IMR-90 (cell line): ENCODE data around the gene PTPRG. TPM values are rescaled to one million over a fixed set of nuclear protein-coding genes. Genes with fewer than 3 reads are reported as not detected.

ENCODE experiments used
- ATAC-seq: fragments of 200-7000 bp; cut with Tn5 transposase; 2 replicates; pipeline ENCODE4 v1.9.1; 2020; ENCODE audit warnings: low read depth, mild to moderate bottlenecking, moderate library complexity
- BruUV-seq: library from RNA; stranded (reverse); fragments of 400-500 nt; replicated peaks from 2 replicates; lab custom pipeline; 2021; lab: Mats Ljungman, UMichigan
- CTCF ChIA-PET: fragments of 300-600 bp; formaldehyde crosslinking; extraction: SDS; loops from one replicate; lab custom pipeline; 2021; ENCODE audit warnings: antibody characterized with exemption; lab: Yijun Ruan, JAX
- POLR2A ChIA-PET: fragments of 300-600 bp; sonication (Branson Sonifier 250); formaldehyde crosslinking; loops from one replicate; lab custom pipeline; 2022; ENCODE audit warnings: antibody characterized with exemption; ENCODE audit not compliant: unreplicated experiment; lab: Charles Lee
- DNase-seq: peaks from one replicate; pipeline ENCODE4 v3.0.0; 2013
- H2AFZ ChIP-seq: replicated peaks from 2 replicates; pipeline ENCODE3; 2013; ENCODE audit warnings: low read length, mild to moderate bottlenecking; ENCODE audit not compliant: poor library complexity
- H2AK5ac ChIP-seq: 2 replicates; pipeline ENCODE4 v1.6.1; 2013; ENCODE audit warnings: low read depth, low read length, inconsistent platforms
- H2AK9ac ChIP-seq: replicated peaks from 2 replicates; pipeline ENCODE3; 2013; ENCODE audit warnings: mild to moderate bottlenecking, low read depth, low read length, moderate library complexity; ENCODE audit not compliant: poor library complexity
- H2BK120ac ChIP-seq: 2 replicates; pipeline ENCODE4 v1.6.1; 2013; ENCODE audit warnings: low read depth, low read length, inconsistent platforms
- H2BK15ac ChIP-seq: 3 replicates; pipeline ENCODE4 v1.6.1; 2013; ENCODE audit warnings: low read depth, low read length, inconsistent platforms
- H2BK20ac ChIP-seq: 2 replicates; pipeline ENCODE4 v1.6.1; 2013; ENCODE audit warnings: low read depth, mild to moderate bottlenecking, inconsistent platforms, low read length, moderate library complexity
- H2BK5ac ChIP-seq: 2 replicates; pipeline ENCODE4 v1.6.1; 2013; ENCODE audit warnings: mild to moderate bottlenecking, low read depth, low read length, inconsistent platforms; ENCODE audit not compliant: poor library complexity, severe bottlenecking
- H3K14ac ChIP-seq: replicated peaks from 2 replicates; pipeline ENCODE4 v1.6.1; 2013; ENCODE audit warnings: low read depth, low read length, inconsistent platforms
- H3K18ac ChIP-seq: 2 replicates; pipeline ENCODE4 v1.6.1; 2013; ENCODE audit warnings: low read depth, low read length, control low read depth
- H3K23ac ChIP-seq: 2 replicates; pipeline ENCODE4 v1.6.1; 2013; ENCODE audit warnings: low read depth, low read length, inconsistent platforms
- H3K27ac ChIP-seq: 2 replicates; pipeline ENCODE4 v1.5.1; 2013; ENCODE audit warnings: mild to moderate bottlenecking, control low read depth, low read length; ENCODE audit not compliant: insufficient read depth
- H3K27me3 ChIP-seq: 2 replicates; pipeline ENCODE4 v1.6.1; 2013; ENCODE audit warnings: low read length; ENCODE audit not compliant: control insufficient read depth, insufficient read depth
- H3K36me3 ChIP-seq: 2 replicates; pipeline ENCODE4 v1.6.1; 2013; ENCODE audit warnings: low read length, mixed read lengths; ENCODE audit not compliant: control insufficient read depth, insufficient read depth
- H3K4ac ChIP-seq: 2 replicates; pipeline ENCODE4 v1.6.1; 2013; ENCODE audit warnings: low read depth, low read length, inconsistent platforms
- H3K4me1 ChIP-seq: 2 replicates; pipeline ENCODE4 v1.6.1; 2013; ENCODE audit warnings: low read length, mixed read lengths; ENCODE audit not compliant: control insufficient read depth, insufficient read depth
- H3K4me2 ChIP-seq: 2 replicates; pipeline ENCODE4 v1.6.1; 2013; ENCODE audit warnings: low read depth, mild to moderate bottlenecking, control low read depth, low read length, moderate library complexity
- H3K4me3 ChIP-seq: 2 replicates; pipeline ENCODE4 v1.5.1; 2013; ENCODE audit warnings: low read depth, mild to moderate bottlenecking, control low read depth, low read length, moderate library complexity; ENCODE audit not compliant: insufficient read depth
- H3K56ac ChIP-seq: 2 replicates; pipeline ENCODE4 v1.6.1; 2013; ENCODE audit warnings: low read length, inconsistent platforms; ENCODE audit not compliant: insufficient read depth; ENCODE audit errors: extremely low read depth
- H3K79me1 ChIP-seq, 2 experiments: 2 replicates each; pipeline ENCODE4 v1.6.1; 2013; ENCODE audit warnings: low read length in 2 of 2, inconsistent platforms in 1 of 2, low read depth in 1 of 2
- H3K9ac ChIP-seq: 2 replicates; pipeline ENCODE4 v1.6.1; 2013; ENCODE audit warnings: low read depth, low read length, control low read depth
- H3K9me1 ChIP-seq: 2 replicates; pipeline ENCODE4 v1.6.1; 2013; ENCODE audit warnings: low read length, inconsistent platforms; ENCODE audit not compliant: insufficient read depth
- H3K9me3 ChIP-seq: 2 replicates; pipeline ENCODE4 v1.6.1; 2013; ENCODE audit warnings: low read length; ENCODE audit not compliant: control insufficient read depth, insufficient read depth
- H4K20me1 ChIP-seq: 2 replicates; pipeline ENCODE4 v1.6.1; 2013; ENCODE audit warnings: low read length, inconsistent platforms; ENCODE audit not compliant: insufficient read depth
- H4K5ac ChIP-seq: 2 replicates; pipeline ENCODE4 v1.6.1; 2013; ENCODE audit warnings: mild to moderate bottlenecking, low read depth, low read length, control low read depth
- H4K8ac ChIP-seq, 2 experiments: 2 replicates each; pipeline ENCODE4 v1.6.1; 2013; ENCODE audit warnings: low read depth in 2 of 2, low read length in 2 of 2, control low read depth in 1 of 2, inconsistent platforms in 1 of 2
- H4K91ac ChIP-seq: 2 replicates; pipeline ENCODE4 v1.6.1; 2013; ENCODE audit warnings: low read depth, low read length, inconsistent platforms; ENCODE audit not compliant: insufficient read depth
- BHLHE40 ChIP-seq: fragments of 150-350 bp; IDR thresholded peaks from 2 replicates; pipeline ENCODE4 v1.6.1; 2016; ENCODE audit warnings: mild to moderate bottlenecking, low read depth, low read length
- CEBPB ChIP-seq: IDR thresholded peaks from 2 replicates; pipeline ENCODE4 v1.6.1; 2012; ENCODE audit warnings: low read depth, low read length, improper control_type of control experiment
- CHD1 ChIP-seq: IDR thresholded peaks from 2 replicates; pipeline ENCODE4 v1.6.1; 2012; ENCODE audit warnings: low read depth, low read length, improper control_type of control experiment
- CTCF ChIP-seq: conservative IDR thresholded peaks from 2 replicates; pipeline ENCODE4 v1.5.1; 2012; ENCODE audit warnings: mild to moderate bottlenecking, low read depth, low read length, improper control_type of control experiment
- ELK1 ChIP-seq: fragments of 150-350 bp; IDR thresholded peaks from 2 replicates; pipeline ENCODE4 v1.6.1; 2016; ENCODE audit warnings: low read depth, mild to moderate bottlenecking, low read length, moderate library complexity, borderline replicate concordance
- FOS ChIP-seq: fragments of 150-350 bp; IDR thresholded peaks from 2 replicates; pipeline ENCODE4 v1.6.1; 2016; ENCODE audit warnings: low read depth, low read length
- MAFK ChIP-seq: IDR thresholded peaks from 2 replicates; pipeline ENCODE4 v1.6.1; 2012; ENCODE audit warnings: low read depth, low read length, improper control_type of control experiment
- MAZ ChIP-seq: IDR thresholded peaks from 2 replicates; pipeline ENCODE4 v1.6.1; 2012; ENCODE audit warnings: low read depth, mild to moderate bottlenecking, low read length, improper control_type of control experiment, moderate library complexity, borderline replicate concordance
- MXI1 ChIP-seq: IDR thresholded peaks from 2 replicates; pipeline ENCODE4 v1.6.1; 2012; ENCODE audit warnings: low read depth, mild to moderate bottlenecking, low read length, moderate library complexity, borderline replicate concordance
- NFE2L2 ChIP-seq: fragments of 150-350 bp; IDR thresholded peaks from 2 replicates; pipeline ENCODE4 v1.6.1; 2016; ENCODE audit warnings: low read depth, mild to moderate bottlenecking, low read length
- POLR2A ChIP-seq: IDR thresholded peaks from 2 replicates; pipeline ENCODE4 v1.6.1; 2012; ENCODE audit warnings: mild to moderate bottlenecking, low read depth, low read length
- RAD21 ChIP-seq: IDR thresholded peaks from 2 replicates; pipeline ENCODE4 v1.6.1; 2012; ENCODE audit warnings: low read length, improper control_type of control experiment
- RCOR1 ChIP-seq: IDR thresholded peaks from 2 replicates; pipeline ENCODE4 v1.6.1; 2012; ENCODE audit warnings: mild to moderate bottlenecking, low read length, improper control_type of control experiment; ENCODE audit not compliant: insufficient replicate concordance
- RFX5 ChIP-seq: IDR thresholded peaks from 2 replicates; pipeline ENCODE4 v1.8.0; 2012; ENCODE audit warnings: low read depth, mild to moderate bottlenecking, low read length, moderate library complexity
- SMC3 ChIP-seq: fragments of 150-350 bp; IDR thresholded peaks from 2 replicates; pipeline ENCODE4 v1.6.1; 2016; ENCODE audit warnings: low read depth, mild to moderate bottlenecking, antibody characterized with exemption, low read length, moderate library complexity
- USF2 ChIP-seq: fragments of 150-350 bp; IDR thresholded peaks from 2 replicates; pipeline ENCODE4 v1.6.1; 2017; ENCODE audit warnings: mild to moderate bottlenecking, antibody characterized with exemption, low read length, low read depth
- WGBS, 2 experiments: methylation state at CpG; one replicate each; pipeline versions ENCODE4 v1.1.5 to v1.1.7; 2013; ENCODE audit warnings: missing lambda C conversion rate in 2 of 2; ENCODE audit not compliant: insufficient read length in 1 of 2; ENCODE audit errors: extremely low coverage in 2 of 2; 5-methylcytosine and 5-hydroxymethylcytosine counted together
- dilution Hi-C: fragments of 300-500 bp; cut with HindIII; formaldehyde crosslinking; loops from one replicate; pipeline ENCODE4 v1.14.3; 2018; ENCODE audit warnings: low sequenced_read_pairs; ENCODE audit not compliant: unreplicated experiment
- in situ Hi-C: fragments of 300-500 bp; cut with MboI; formaldehyde crosslinking; loops from 3 replicates; pipeline ENCODE4 v1.14.3; 2019; ENCODE audit warnings: low sequenced_read_pairs, inconsistent platforms, mixed read lengths
- intact Hi-C: fragments of 100-400 bp; cut with micrococcal nuclease; formaldehyde crosslinking; loops from 2 replicates; pipeline ENCODE4 v1.10.0; 2022
- polyA plus RNA-seq, 3 experiments: library from polyadenylated mRNA; depleted of rRNA; stranded (reverse); fragments of >200 nt; gene quantifications; 2 replicates each; pipeline ENCODE4 v1.2.3, GENCODE V29; 2012; ENCODE audit warnings: low replicate concordance in 1 of 3
- total RNA-seq: library from RNA; depleted of rRNA; stranded (reverse); fragments of >200 nt; gene quantifications from 2 replicates; pipeline ENCODE4 v1.2.3, GENCODE V29; 2012

Gene PTPRG
- total and polyA plus RNA-seq, 2 of the 4 experiments (the other 2 are of a cell fraction): 7.7 to 31.0 TPM

GRCh38 chr3:61665121-61665520 lies 103.8 kb downstream of the PTPRG start:
- DNase-seq (no peak), ATAC-seq (no peak)
- Histone ChIP-seq H3K9me1 (peaks cover 15% of the 10 kb centered on the region), H3K27ac (no peak overlapping the region), H2AK5ac (no peak overlapping the region), H2AFZ (no peak overlapping the region), H3K56ac (no peak overlapping the region), H2BK15ac (peak overlapping the region; percentile 36; the same call in 1 of the 3 replicates), H2AK9ac (no peak overlapping the region), H3K79me1 (peaks cover 19 to 67% of the 10 kb centered on the region in 2 experiments), H4K8ac (peak overlapping the region in 1 of 2 experiments; percentile 19; a peak in 1 of 4 replicates), H2BK120ac (peak overlapping the region; percentile 65), H3K18ac (no peak overlapping the region), H2BK5ac (no peak overlapping the region), H4K20me1 (peaks cover 10% of the 10 kb centered on the region; the same call in 1 of the 2 replicates), H3K36me3 (no peaks in the 10 kb centered on the region), H3K27me3 (no peaks in the 10 kb centered on the region), H3K9me3 (no peaks in the 10 kb centered on the region), H3K9ac (no peak overlapping the region), H3K4me1 (peaks cover 8% of the 10 kb centered on the region; the same call in 1 of the 2 replicates), H3K4me3 (no peak overlapping the region), H4K5ac (no peak overlapping the region), H4K91ac (peak overlapping the region; percentile 22; the same call in 1 of the 2 replicates), H3K23ac (no peak overlapping the region), H3K14ac (no peak overlapping the region; the same call in 1 of the 2 replicates), H3K4me2 (no peak overlapping the region), H3K4ac (peak overlapping the region; percentile 15; the same call in 1 of the 2 replicates), H2BK20ac (peak overlapping the region; percentile 62; the same call in 1 of the 2 replicates)
- dilution Hi-C loops: no loop called here
- in situ Hi-C loops: no loop called here
- CTCF ChIA-PET: no interaction called here
- BruUV-seq: no TSS peak
- no peak for TF ChIP-seq CHD1
- no peak for TF ChIP-seq MAFK
- no peak for TF ChIP-seq ELK1
- no peak for TF ChIP-seq USF2
- no peak for TF ChIP-seq CTCF
- no peak for TF ChIP-seq SMC3
- no peak for TF ChIP-seq NFE2L2
- no peak for TF ChIP-seq MXI1
- no peak for TF ChIP-seq FOS
- no peak for TF ChIP-seq CEBPB
- no peak for TF ChIP-seq RAD21
- no peak for TF ChIP-seq RFX5
- no peak for TF ChIP-seq RCOR1
- TF ChIP-seq POLR2A: no peak
- no peak for TF ChIP-seq BHLHE40
- TF ChIP-seq MAZ: no peak
- intact Hi-C loops: no loop called here
- WGBS, 2 experiments: 100% methylated on average over 1 of the region's 3 CpGs; no CpG with 5 or more reads in 1 of the 2 experiments
- POLR2A ChIA-PET: interaction anchor here (0.6 kb wide), 1 partner anchor 12 kb away, joined by 3 read pairs; no protein-coding TSS in a partner anchor
